GM12878 (cell line): ENCODE results near the gene UBE3B. TPM values are rescaled to one million over a fixed set of nuclear protein-coding genes. Genes with fewer than 3 reads are reported as not detected.
"Not testable (repeated sequence)": the region's sequence is repeated elsewhere in the genome, so short reads cannot be mapped to it uniquely, and the experiment has no call there.

Experiments used
- ATAC-seq: fragments of 200-7000 bp; cut with Tn5 transposase; 3 replicates; pipeline ENCODE4 v1.9.1; 2020; ENCODE audit warnings: mild to moderate bottlenecking, moderate library complexity
- BruUV-seq: library from RNA; stranded (reverse); fragments of 400-500 nt; replicated peaks from 2 replicates; lab custom pipeline; 2021; lab: Mats Ljungman, UMichigan
- CTCF ChIA-PET: fragments of 300-600 bp; sonication (Branson Sonifier 250); formaldehyde crosslinking; extraction: SDS; loops from one replicate; lab custom pipeline; 2021; ENCODE audit warnings: inconsistent platforms; lab: Yijun Ruan, JAX
- POLR2A ChIA-PET: fragments of 350-600 bp; formaldehyde crosslinking; extraction: SDS; loops from one replicate; lab custom pipeline; 2021; ENCODE audit warnings: inconsistent platforms; lab: Charles Lee
- RAD21 ChIA-PET: fragments of 300-600 bp; sonication (Branson Sonifier 250); formaldehyde crosslinking; loops from one replicate; lab custom pipeline; 2023; ENCODE audit warnings: antibody characterized with exemption; ENCODE audit not compliant: unreplicated experiment; lab: Charles Lee
- SMC1A ChIA-PET: fragments of 300-600 bp; sonication (Branson Sonifier 250); formaldehyde crosslinking; loops from one replicate; lab custom pipeline; 2023; ENCODE audit not compliant: unreplicated experiment, uncharacterized antibody; lab: Charles Lee
- DNase-seq: peaks from one replicate; pipeline ENCODE4 v3.0.0-alpha.2; 2011; ENCODE audit warnings: low read depth, low spot score
- FAIRE-seq: peaks from 3 replicates; lab custom pipeline; 2011; peaks lifted over from hg19 to GRCh38; lab: Jason Lieb, UNC
- H2AFZ ChIP-seq: 2 replicates; pipeline ENCODE4 v1.6.0; 2011; ENCODE audit warnings: low read depth, low read length, control low read depth; ENCODE audit not compliant: control insufficient read depth
- H3K27ac ChIP-seq: 2 replicates; pipeline ENCODE4 v1.5.1; 2011; ENCODE audit warnings: control low read depth; ENCODE audit not compliant: control insufficient read depth, insufficient read depth
- H3K27me3 ChIP-seq, 2 experiments: replicated peaks in 1 of 2; 2 replicates each; pipeline versions ENCODE4 v1.6.0 to v1.6.1; 2011; ENCODE audit warnings: low read length in 1 of 2; ENCODE audit not compliant: control insufficient read depth in 2 of 2, insufficient read depth in 2 of 2
- H3K36me3 ChIP-seq, 2 experiments: 2 replicates each; pipeline ENCODE4 v1.5.1; 2011; ENCODE audit warnings: low read length in 1 of 2; ENCODE audit not compliant: control insufficient read depth in 2 of 2, insufficient read depth in 2 of 2
- H3K4me1 ChIP-seq: 2 replicates; pipeline ENCODE4 v1.6.1; 2011; ENCODE audit warnings: mild to moderate bottlenecking, low read length, moderate library complexity, mixed read lengths; ENCODE audit not compliant: control insufficient read depth, insufficient read depth
- H3K4me2 ChIP-seq: 2 replicates; pipeline ENCODE4 v1.6.0; 2011; ENCODE audit warnings: control low read depth; ENCODE audit not compliant: control insufficient read depth, insufficient read depth
- H3K4me3 ChIP-seq: fragments of 200-600 bp; sonication (generic); 2 replicates; pipeline ENCODE4 v1.5.1; 2016
- H3K79me2 ChIP-seq: 2 replicates; pipeline ENCODE4 v1.6.0; 2011; ENCODE audit warnings: low read length; ENCODE audit not compliant: control insufficient read depth, insufficient read depth
- H3K9ac ChIP-seq: 2 replicates; pipeline ENCODE4 v1.8.0; 2011; ENCODE audit warnings: low read length, control low read depth, mixed read lengths; ENCODE audit not compliant: control insufficient read depth, insufficient read depth
- H3K9me3 ChIP-seq: replicated peaks from 3 replicates; pipeline ENCODE4 v1.5.1; 2011; ENCODE audit warnings: mild to moderate bottlenecking, low read length; ENCODE audit not compliant: control insufficient read depth, insufficient read depth
- H4K20me1 ChIP-seq: 2 replicates; pipeline ENCODE4 v1.6.0; 2011; ENCODE audit not compliant: control insufficient read depth, insufficient read depth
- ATF3 ChIP-seq: IDR thresholded peaks from 2 replicates; pipeline ENCODE4 v1.6.1; 2011; ENCODE audit warnings: low read depth, mild to moderate bottlenecking, low read length, moderate library complexity, borderline replicate concordance; ENCODE audit errors: extremely low read depth
- ATF7 ChIP-seq: fragments of 450-650 bp; IDR thresholded peaks from 2 replicates; pipeline ENCODE4 v1.6.1; 2016; ENCODE audit warnings: low read depth, mild to moderate bottlenecking
- BACH1 ChIP-seq: fragments of 450-650 bp; IDR thresholded peaks from 2 replicates; pipeline ENCODE4 v1.6.1; 2017; ENCODE audit warnings: mild to moderate bottlenecking, borderline replicate concordance
- BHLHE40 ChIP-seq, 2 experiments: fragments of 450-650 bp in 1 of 2; IDR thresholded peaks; 2 replicates each; pipeline ENCODE4 v1.6.1; 2011 to 2017; ENCODE audit warnings: low read depth in 2 of 2, borderline replicate concordance in 1 of 2, improper control_type of control experiment in 1 of 2, low read length in 1 of 2, mild to moderate bottlenecking in 1 of 2
- BMI1 ChIP-seq: fragments of 450-650 bp; IDR thresholded peaks from 2 replicates; pipeline ENCODE4 v1.6.1; 2016; ENCODE audit warnings: mild to moderate bottlenecking, moderate library complexity, borderline replicate concordance
- CEBPB ChIP-seq, 2 experiments: fragments of 150-350 bp in 1 of 2; IDR thresholded peaks; 2 replicates each; pipeline ENCODE4 v1.6.1; 2012 to 2014; ENCODE audit warnings: low read depth in 2 of 2, low read length in 2 of 2, borderline replicate concordance in 1 of 2, inconsistent platforms in 1 of 2
- CREB1 ChIP-seq: IDR thresholded peaks from 2 replicates; pipeline ENCODE4 v1.6.1; 2012; ENCODE audit warnings: low read depth, mild to moderate bottlenecking, inconsistent platforms
- ETV6 ChIP-seq, 2 experiments: fragments of 450-650 bp in 1 of 2; IDR thresholded peaks in 1 of 2; conservative IDR thresholded peaks in 1 of 2; 2 replicates each; pipeline ENCODE4 v1.6.1; 2014; ENCODE audit warnings: antibody characterized with exemption in 1 of 2, borderline replicate concordance in 1 of 2, low read depth in 1 of 2, mild to moderate bottlenecking in 1 of 2, moderate library complexity in 1 of 2
- NFYB ChIP-seq: IDR thresholded peaks from 2 replicates; pipeline ENCODE4 v1.6.1; 2011; ENCODE audit warnings: low read depth, mild to moderate bottlenecking, low read length, improper control_type of control experiment, moderate library complexity; ENCODE audit not compliant: insufficient read depth
- NR2C1 ChIP-seq: fragments of 450-650 bp; IDR thresholded peaks from 2 replicates; pipeline ENCODE4 v1.6.1; 2017; ENCODE audit warnings: antibody characterized with exemption, mild to moderate bottlenecking, moderate library complexity
- POLR2A ChIP-seq: IDR thresholded peaks from 2 replicates; pipeline ENCODE4 v1.6.1; 2011; ENCODE audit warnings: low read depth, mild to moderate bottlenecking, low read length
- POLR2AphosphoS5 ChIP-seq: IDR thresholded peaks from 2 replicates; pipeline ENCODE4 v1.6.1; 2011; ENCODE audit warnings: mild to moderate bottlenecking, low read length, inconsistent platforms
- SMC3 ChIP-seq: IDR thresholded peaks from 2 replicates; pipeline ENCODE4 v1.6.1; 2011; ENCODE audit warnings: low read length, improper control_type of control experiment, borderline replicate concordance
- SREBF2 ChIP-seq: IDR thresholded peaks from 2 replicates; pipeline ENCODE4 v1.6.1; 2012; ENCODE audit warnings: mild to moderate bottlenecking, low read length
- SRF ChIP-seq, 2 experiments: IDR thresholded peaks; 2 replicates each; pipeline ENCODE4 v1.6.1; 2011; ENCODE audit warnings: low read depth in 2 of 2, low read length in 2 of 2, mild to moderate bottlenecking in 1 of 2, moderate library complexity in 1 of 2
- SUPT20H ChIP-seq: IDR thresholded peaks from 2 replicates; pipeline ENCODE4 v1.6.1; 2011; ENCODE audit warnings: low read depth, mild to moderate bottlenecking, low read length, moderate library complexity, borderline replicate concordance; ENCODE audit not compliant: control insufficient read depth
- YBX1 ChIP-seq: fragments of 450-650 bp; IDR thresholded peaks from 2 replicates; pipeline ENCODE4 v1.6.1; 2016; ENCODE audit warnings: antibody characterized with exemption
- ZZZ3 ChIP-seq: IDR thresholded peaks from 2 replicates; pipeline ENCODE4 v1.6.1; 2011; ENCODE audit warnings: low read depth; ENCODE audit not compliant: control insufficient read depth, insufficient read length
- WGBS: methylation state at CpG from one replicate; pipeline ENCODE4 v1.1.6; 2016; ENCODE audit warnings: low lambda C conversion rate; ENCODE audit not compliant: insufficient replicate concordance, insufficient coverage; ENCODE audit errors: missing lambda C conversion rate; 5-methylcytosine and 5-hydroxymethylcytosine counted together
- in situ Hi-C: fragments of 300-500 bp; cut with MboI; formaldehyde crosslinking; loops from 9 replicates; pipeline ENCODE4 v1.14.3; 2018; ENCODE audit warnings: mixed read lengths
- intact Hi-C: fragments of 100-400 bp; cut with micrococcal nuclease; formaldehyde crosslinking; loops from one replicate; pipeline ENCODE4 v1.14.2; 2022; ENCODE audit not compliant: unreplicated experiment
- polyA plus RNA-seq, 11 experiments: library from polyadenylated mRNA; depleted of rRNA in 4 of 11; unstranded in 6 of 11; stranded (reverse) in 5 of 11; fragments of >200 nt; fragmentation: Nextera tagmentation in 4 of 11; fragmentation: Illumina TruSeq in 1 of 11; extraction: Ambion mirVana in 4 of 11; extraction: Trizol in 1 of 11; gene quantifications; 1 replicate in 1 of 11; 2 replicates in 10 of 11; pipeline versions ENCODE4 v1.2.1 to v1.2.3, GENCODE V29; 2011 to 2016; ENCODE audit warnings: inconsistent platforms in 2 of 11, missing spikeins in 2 of 11, low read depth in 1 of 11
- total RNA-seq, 4 experiments: library from RNA; depleted of rRNA in 3 of 4; stranded (reverse); fragments of >200 nt in 3 of 4; fragmentation: Illumina TruSeq in 1 of 4; extraction: Trizol in 1 of 4; gene quantifications; 2 replicates each; pipeline versions ENCODE4 v1.2.1 to v1.2.3, GENCODE V29; 2013 to 2021

The UBE3B gene
- total and polyA plus RNA-seq, 10 of the 15 experiments (the other 5 are each of a cell fraction or from before 2014, with no cell fraction given), result 7.4 to 25.3 (median 17.1) TPM

GRCh38 chr12:109473006-109473405 is 4.4 kb upstream of the UBE3B start:
- RAD21 ChIA-PET, result no interaction called here
- Histone ChIP-seq H3K4me3 (no peak overlapping the region), H3K4me1 (peaks cover 7% of the 10 kb centered on the region; the same call in 1 of the 2 replicates), H3K27me3 (no peaks in the 10 kb centered on the region), H3K79me2 (peaks cover 49% of the 10 kb centered on the region), H2AFZ (no peak overlapping the region), H3K4me2 (no peak overlapping the region), H3K36me3 (peaks cover 5 to 9% of the 10 kb centered on the region in 2 experiments; a peak in 3 of 4 replicates), H3K9ac (no peak overlapping the region), H3K9me3 (no peaks in the 10 kb centered on the region), H4K20me1 (no peaks in the 10 kb centered on the region; the same call in 1 of the 2 replicates), H3K27ac (no peak overlapping the region)
- in situ Hi-C loops, result no loop called here
- DNase-seq (no peak), ATAC-seq (no peak), FAIRE-seq (no peak)
- CTCF ChIA-PET, result no interaction called here
- SMC1A ChIA-PET, result no interaction called here
- TF ChIP-seq POLR2A (no peak), NFYB (no peak), BHLHE40 (IDR thresholded peaks at IDR 0.05; ENCODE audit: borderline replicate concordance in 1 of 2, low read depth in 2 of 2, low read length in 1 of 2) (no peak), BMI1 (no peak), NR2C1 (no peak), ATF7 (no peak), CREB1 (no peak), POLR2AphosphoS5 (no peak), ZZZ3 (no peak), SMC3 (no peak), SUPT20H (no peak), CEBPB (IDR thresholded peaks at IDR 0.05; ENCODE audit: borderline replicate concordance in 1 of 2, low read depth in 2 of 2, low read length in 2 of 2) (no peak), YBX1 (no peak), ETV6 (conservative IDR thresholded peaks at IDR 0.05 in 1 of 2, IDR thresholded peaks at IDR 0.05 in 1 of 2; ENCODE audit: borderline replicate concordance in 1 of 2, low read depth in 1 of 2) (no peak), SRF (IDR thresholded peaks at IDR 0.05; ENCODE audit: low read depth in 2 of 2, low read length in 2 of 2) (no peak), SREBF2 (no peak), ATF3 (no peak), BACH1 (no peak)
- no TSS peak for BruUV-seq
- intact Hi-C loops, result no loop called here
- 96% methylated on average over 3 of the region's 3 CpGs for WGBS
- POLR2A ChIA-PET, result no interaction called here

GRCh38 chr12:109473526-109474270 is 3.7 kb upstream of the UBE3B start:
- H3K9ac ChIP-seq, H3K9me3 ChIP-seq, H3K36me3 ChIP-seq, FAIRE-seq, POLR2A ChIA-PET, ATAC-seq, H3K4me3 ChIP-seq, DNase-seq, RAD21 ChIA-PET, H4K20me1 ChIP-seq, BruUV-seq, H3K4me2 ChIP-seq, H3K27ac ChIP-seq, H2AFZ ChIP-seq, intact Hi-C loops, H3K27me3 ChIP-seq, H3K4me1 ChIP-seq, in situ Hi-C loops: not testable (repeated sequence)
- 89% methylated on average over 12 of the region's 16 CpGs for WGBS
- peaks cover 54% of the 10 kb centered on the region for H3K79me2 ChIP-seq
- CTCF ChIA-PET, result interaction anchor here (0.9 kb wide), 1 partner anchor 41 kb away, joined by 3 read pairs; no protein-coding TSS in a partner anchor
- SMC1A ChIA-PET, result interaction anchor here (2.0 kb wide), 1 partner anchor 41 kb away, joined by 4 read pairs; no protein-coding TSS in a partner anchor
